GM19239 (cell line): ENCODE data around the gene DAO.

Source experiments
- DNase-seq: peaks from one replicate; pipeline ENCODE4 v3.0.0; 2011; ENCODE audit warnings: low spot score; ENCODE audit not compliant: insufficient read length
- FAIRE-seq: peaks from 2 replicates; lab custom pipeline; 2011; peaks lifted over from hg19 to GRCh38; lab: Jason Lieb, UNC

Gene DAO

DNA sequence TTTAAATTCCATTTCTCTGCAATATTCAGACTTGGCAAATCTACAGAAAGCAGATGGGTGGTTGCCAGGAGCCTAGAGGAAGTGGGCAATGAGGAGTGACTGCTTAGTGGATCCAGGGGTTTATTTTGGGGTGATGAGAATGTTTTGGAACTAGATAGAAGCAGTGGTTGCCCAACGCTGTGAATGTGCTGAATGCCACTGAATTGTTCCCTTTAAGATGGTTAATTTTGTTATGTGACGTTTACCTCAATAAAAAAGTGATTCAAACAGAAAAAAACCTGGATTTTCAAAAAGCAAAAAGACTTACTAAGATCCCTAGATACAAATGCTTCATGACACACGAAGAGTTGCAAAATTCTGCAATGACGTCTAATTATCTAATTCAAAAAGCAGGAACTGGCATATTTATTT, 34.2 kb downstream of the DAO start:
- no peak for DNase-seq
- FAIRE-seq: no peak

DNA sequence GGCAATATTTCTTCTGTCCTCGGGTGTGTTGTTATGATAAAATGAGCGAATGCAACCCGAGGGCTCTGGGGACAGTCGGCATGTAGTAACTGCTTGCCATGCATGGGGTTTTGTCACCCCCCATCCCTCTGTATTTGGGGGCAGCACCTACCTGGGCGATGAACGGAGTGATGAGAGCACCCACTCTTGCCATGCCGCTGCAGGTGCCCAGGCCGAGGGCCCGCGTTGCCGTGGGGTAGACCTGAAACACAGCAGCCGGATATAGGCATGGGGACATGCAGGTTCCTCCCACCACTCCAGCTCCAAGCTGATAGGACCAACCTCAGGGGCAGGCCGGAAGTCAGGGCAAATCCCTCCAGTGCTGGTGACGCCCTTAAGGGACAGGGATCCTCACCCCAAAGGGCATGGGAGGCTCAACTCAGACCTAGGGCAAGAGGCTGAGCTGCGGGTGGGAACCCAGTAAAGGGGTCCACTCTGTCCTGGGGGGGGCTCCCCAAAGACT, 35.8 kb downstream of the DAO start:
- no peak for FAIRE-seq

DNA sequence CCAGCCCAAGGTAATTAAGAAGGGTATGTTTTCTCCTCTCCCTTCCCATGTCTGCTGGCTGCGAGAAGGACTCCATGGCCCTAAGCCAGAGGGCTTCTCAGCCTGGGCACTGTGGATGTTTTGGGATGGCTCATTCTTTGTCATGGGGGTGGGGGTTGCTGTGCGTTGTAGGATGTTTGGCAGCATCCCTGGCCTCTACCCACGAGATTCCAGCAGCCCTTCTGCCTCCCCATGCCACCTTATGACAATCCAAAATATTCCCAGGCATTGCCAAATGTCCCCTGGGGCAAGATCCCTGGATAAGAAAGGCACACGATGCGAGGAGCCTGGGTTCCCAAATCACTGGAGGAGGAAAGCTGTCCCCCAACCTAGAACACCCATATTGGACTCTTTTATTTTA, 36.4 kb downstream of the DAO start:
- FAIRE-seq: no peak
- DNase-seq: no peak

More for the DNA sequence above, 35.8 kb downstream of the DAO start:
- no peak for DNase-seq

DNA sequence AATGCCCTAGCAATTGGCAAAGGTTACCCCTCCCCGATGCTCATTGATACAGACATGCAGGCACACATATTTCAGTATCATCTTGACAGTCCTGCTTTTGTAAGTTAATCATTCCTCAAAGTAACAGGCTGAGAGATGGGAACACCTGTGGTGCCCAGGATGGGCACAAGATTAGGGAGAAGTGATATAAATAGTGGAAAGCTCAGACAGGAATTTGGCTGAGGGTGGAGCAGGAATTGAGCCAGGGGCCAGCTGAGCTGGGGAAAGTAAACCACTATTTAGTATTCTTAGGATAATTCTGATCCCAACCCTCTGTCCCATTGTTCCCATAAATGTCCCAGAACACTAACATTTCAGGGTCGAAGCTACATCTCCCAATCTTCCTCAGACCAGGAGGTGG, 38.3 kb downstream of the DAO start:
- DNase-seq (no peak), FAIRE-seq (no peak)

DNA sequence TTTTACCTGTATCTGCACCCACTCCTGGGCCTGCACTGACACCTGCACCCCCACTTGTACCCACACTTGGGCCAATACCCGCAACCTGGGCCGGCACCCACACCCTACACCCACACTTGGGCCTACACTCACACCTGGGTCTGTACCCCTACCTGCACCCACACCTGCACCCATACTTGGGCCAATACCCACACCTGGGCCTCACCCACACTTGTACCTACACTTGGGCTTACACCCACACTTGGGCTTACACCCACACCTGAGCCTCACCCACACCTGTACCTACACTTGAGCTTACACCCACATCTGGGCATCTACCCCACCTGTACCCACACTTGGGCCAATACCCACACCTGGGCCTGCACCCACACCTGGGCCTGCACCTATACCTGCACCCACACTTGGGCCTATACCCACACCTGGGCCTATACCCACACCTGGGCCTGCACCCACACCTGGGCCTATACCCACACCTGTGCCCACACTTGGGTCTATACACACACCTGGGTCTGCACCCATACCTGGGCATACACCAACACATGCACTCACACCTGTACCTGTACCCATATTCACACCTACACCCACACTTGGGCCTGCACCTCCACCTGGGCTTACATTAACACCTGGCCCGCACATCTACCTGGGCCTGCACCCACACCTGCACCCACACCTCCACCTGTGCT, 39.2 kb downstream of the DAO start:
- no peak for DNase-seq
- FAIRE-seq: no peak

DNA sequence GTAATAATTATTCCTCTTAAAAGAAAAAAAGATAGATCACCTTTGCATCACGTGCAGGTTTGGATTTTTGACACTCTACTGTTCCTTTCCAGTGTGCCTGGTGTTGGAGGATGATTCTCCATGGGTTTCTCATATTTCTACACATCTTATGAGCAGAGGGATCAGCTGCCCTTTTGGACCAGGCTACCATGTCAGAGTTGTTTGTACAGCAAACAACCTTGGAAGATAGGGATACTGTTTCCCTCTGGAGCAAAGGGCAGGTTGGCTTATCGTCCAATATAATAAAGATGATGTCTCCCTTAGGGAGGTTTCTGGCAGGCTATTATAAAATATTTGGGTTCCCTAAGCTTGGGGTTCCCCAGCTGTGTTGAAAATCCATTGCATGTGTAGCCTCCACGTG, 42.1 kb downstream of the DAO start:
- FAIRE-seq (no peak), DNase-seq (no peak)

DNA sequence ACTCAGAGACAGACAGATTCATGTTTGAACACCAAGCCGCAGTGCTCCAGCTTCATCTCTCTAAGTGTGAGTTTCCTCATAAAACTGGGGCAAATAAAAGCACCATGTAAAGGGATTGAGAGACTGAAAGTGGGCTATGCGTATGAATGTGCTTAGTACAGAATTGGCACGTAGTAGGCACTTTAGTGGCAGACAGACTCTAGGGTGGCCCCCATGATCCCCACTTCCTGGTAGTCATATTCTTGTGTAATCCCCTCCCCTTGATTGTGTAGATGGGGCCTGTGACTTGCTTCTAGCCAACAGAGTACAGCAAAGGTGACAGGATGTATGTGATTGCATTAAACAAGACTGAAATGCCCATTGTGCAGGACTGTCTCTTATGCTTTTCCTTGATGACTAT, 43.0 kb downstream of the DAO start:
- FAIRE-seq (no peak), DNase-seq (no peak)

DNA sequence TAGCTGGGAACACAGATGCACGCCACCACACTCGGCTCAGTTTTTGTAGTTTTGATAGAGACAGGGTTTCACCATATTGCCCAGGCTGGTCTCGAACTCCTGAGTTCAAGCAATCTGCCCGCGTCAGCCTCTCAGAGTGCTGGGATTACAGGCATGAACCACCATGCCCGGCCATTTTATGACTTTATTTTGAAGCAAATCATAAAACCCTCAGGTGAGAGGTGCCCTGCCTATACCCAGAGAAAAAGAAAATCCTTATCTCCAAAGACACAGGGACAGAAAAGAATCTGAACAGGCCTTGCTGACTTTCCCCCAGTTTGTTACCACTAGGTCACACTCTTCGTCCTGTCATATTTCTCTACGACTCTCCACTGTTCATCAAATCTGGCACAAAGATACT, 48.8 kb downstream of the DAO start:
- no peak for DNase-seq
- no peak for FAIRE-seq

DNA sequence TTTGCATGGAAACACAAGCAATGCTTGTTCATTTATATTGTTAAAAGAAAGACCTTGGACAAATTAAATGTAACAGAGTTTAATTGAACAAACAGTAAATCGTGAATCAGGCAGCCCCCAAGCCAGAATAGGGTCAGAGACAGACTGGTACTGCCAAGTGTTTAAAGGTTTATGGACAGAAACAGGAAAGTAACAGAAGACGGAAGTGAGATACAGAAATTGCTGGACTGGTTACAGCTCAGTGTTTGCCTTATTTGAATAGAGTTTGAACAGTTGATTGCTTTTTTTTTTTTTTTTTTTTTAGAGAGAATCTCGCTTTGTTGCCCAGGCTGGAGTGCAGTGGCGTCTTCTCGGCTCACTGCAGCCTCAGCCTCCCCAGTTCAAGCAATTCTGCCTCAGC, 50.3 kb downstream of the DAO start:
- FAIRE-seq (peak; percentile 92), DNase-seq (peak; percentile 35)

DNA sequence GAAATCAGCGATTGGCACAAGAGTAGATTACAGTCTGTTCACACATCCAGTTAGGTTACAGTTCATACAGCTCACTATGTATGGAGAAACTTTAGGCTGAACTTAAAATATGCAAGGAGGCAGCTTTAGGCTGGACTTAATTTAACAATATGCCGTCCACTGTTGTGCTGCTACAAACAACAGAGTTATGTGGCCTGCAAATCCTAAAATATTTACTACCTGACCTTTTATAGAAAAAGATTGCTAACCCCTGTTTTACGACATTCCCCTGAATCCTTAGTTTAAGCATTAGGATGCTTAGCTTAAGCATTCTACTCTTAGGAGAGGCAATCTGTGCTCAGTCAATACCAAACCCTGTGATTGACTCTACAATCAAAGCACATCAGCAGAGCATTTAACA, 50.9 kb downstream of the DAO start:
- FAIRE-seq: no peak

DNA sequence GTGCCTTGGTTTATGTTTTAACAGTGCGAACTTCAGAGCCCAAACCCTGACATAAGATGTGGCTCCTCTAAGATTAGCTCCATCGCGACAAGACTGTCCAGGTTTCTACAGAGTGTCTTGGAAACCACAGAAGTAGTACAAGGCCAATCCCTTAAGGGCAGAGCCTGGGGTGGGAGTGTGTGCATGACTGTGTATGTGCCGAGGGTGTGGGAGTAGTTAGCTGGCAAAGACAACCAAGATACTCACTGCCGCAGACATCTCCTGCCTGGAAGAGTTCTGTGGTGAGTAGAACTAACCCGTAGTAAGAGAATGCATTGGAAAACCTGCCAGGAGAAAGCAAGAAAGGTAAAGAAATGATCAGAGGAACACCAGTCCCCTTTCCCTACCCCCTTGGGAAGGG, 54.1 kb downstream of the DAO start:
- DNase-seq (no peak), FAIRE-seq (no peak)

More for the DNA sequence above, 50.9 kb downstream of the DAO start:
- no peak for DNase-seq

DNA sequence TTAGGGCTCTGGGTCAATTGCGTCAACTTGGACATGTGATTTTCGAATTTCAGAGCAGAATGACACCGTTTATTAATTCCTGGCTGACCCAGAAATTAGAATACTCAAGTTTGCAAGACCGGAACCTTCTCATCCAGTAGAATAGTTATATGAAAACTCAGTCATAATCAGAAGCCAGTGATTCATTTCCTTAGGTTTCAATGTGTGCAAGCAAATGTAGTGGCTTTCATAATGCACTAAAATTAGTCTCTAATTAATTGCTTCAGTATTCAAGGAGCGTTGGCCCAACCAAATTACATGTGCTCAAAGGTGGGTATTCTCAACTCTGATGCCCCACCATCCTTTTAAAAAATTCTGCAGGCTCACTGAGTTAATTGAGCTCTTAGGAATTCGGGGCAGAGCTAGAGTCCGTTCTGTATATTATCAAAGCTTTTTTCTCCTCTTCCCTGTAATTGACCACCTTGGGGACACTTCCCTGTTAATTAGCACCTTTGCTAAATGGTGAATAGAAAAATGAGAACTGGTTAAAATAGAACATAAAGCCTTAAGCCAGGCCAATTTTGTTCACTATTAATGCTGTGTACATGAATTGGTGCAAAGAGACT, 55.4 kb downstream of the DAO start:
- DNase-seq (no peak), FAIRE-seq (no peak)

DNA sequence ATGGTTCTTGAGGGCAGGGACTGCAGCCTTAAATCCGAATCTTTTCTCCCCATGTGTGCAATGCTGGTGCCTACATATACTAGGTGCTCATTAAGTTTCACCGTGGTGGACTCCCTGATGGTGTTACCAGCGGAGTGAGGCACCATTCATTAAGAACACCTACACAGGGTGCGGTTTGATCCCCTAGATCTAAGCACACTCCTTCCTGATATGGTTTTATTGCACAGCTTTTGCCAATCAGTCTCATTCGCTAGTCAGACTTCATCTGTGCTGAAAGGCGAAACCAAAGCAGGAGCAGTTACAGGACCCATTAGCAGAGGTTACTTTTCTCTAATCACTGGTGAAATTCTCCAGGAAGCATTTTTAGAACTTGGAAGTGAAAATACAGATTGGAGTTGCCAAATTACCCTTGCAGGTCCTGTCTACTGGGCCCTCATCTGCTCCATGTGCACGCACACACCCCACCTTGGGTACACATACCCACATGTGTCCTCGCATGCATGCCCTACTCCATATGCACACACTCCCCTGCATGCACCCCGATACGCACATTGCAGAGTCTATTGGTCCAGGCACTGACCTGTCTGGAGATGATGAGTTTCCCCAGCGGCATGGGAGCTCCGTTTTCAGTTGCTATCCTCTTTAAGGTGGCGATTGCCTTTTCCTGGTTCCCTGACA, 58.5 kb downstream of the DAO start:
- DNase-seq (no peak), FAIRE-seq (no peak)

DNA sequence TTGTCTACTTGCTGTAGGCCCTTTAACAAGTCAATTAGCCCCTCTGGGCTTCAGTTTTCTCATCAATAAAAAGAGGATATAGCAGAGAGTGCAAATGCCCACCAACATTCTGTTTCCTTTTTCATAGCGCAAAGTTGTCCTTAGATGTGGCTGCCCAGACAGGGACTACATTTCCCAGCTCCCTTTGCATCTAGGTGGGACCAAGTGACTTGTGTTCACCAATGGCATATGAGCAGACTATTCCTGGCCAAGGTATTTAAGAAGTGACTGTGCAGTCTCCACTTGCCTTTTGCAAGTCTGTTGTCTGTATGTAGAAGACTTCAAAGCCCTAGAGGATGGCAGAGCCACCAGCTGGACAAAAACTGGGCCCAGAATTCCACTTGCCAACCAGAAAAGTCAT, 59.7 kb downstream of the DAO start:
- FAIRE-seq (peak; percentile 80), DNase-seq (no peak)

DNA sequence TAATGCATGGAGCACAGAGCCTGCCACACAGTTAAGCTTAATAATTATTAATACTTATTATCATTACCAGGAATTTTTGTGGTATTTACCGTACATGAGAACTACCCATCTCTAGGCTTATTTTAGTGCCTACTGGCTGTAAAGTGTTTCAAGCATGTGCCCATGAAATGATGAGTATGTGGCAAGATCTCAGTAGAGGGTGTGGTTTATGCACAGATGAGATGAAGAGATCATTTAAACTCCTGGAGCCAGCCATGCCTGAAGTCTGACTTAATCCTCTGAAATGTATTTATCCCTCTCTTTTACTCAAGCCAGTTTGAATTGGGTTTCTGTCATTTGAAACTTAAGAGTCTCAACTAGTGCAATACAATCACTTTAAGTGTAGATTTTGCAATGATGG, 60.2 kb downstream of the DAO start:
- no peak for FAIRE-seq
- DNase-seq: no peak

DNA sequence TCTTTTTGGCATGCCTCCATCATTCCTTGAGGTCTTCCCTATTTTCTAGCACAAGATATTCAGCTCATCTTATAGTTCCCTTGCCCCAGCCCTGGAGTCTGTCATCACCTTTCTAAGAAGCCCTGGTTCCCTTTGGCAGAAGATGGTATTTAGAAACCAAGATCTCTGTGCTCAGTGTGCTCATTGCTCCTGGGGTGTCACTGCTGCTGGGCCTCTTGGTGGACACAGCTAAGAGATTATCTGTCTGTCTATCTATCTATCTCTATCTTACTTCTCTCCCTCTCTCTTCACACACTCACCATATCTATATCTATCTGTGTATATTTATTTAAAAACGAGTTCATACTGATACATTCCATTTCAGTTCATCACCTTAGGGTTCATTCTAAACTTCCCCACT, 67.2 kb downstream of the DAO start:
- FAIRE-seq: no peak
- no peak for DNase-seq

DNA sequence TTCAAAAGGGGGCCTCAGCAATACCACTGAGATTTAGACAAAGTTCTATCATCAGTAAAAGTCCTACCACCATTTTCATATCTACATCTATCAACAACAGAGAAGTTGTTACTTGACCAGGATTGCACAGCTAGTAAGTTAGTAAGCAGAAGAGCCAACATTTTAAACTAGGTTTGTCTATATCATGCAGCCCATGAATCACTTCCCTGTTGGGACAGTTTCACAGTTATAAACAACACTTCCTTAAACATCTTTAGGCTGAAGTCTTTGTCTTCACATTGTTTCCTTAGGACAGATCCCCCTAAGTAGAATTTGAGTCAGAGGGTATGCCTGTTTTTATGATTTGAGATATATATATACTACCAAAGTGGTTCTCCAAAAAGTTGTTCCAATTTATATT, 68.5 kb downstream of the DAO start:
- no peak for FAIRE-seq
- no peak for DNase-seq

DNA sequence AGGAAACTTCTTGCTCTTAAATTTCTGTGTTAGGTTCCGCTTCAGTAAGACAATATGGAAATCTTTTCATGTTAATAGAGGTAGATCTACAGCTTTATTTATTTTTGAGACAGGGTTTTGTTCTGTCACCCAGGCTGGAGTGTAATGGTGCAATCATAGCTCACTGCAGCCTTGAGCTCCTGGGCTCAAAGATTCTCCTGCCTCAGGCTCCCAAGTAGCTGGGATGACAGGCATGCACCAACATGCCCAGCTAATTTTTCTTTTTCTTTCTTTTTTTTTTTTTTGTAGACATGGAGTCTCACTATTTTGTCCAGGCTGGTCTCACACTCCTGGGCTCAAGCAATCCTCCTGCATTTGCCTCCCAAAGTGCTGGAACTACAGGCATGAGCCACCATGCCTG, 70.1 kb downstream of the DAO start:
- DNase-seq (no peak), FAIRE-seq (no peak)
